Measurements from ENCODE around the gene CMTM4. TPM values are rescaled to one million over a fixed set of nuclear protein-coding genes. Genes with fewer than 3 reads are reported as not detected.

The CMTM4 gene
- total RNA-seq, 1 experiment from 2014 or later, result 110 TPM

- H3K4me1 Mint-ChIP-seq (ENCODE audit: low read depth, unreplicated experiment), result no peaks in the 10 kb centered on the region
- peaks cover 40% of the 10 kb centered on the region for H3K36me3 Mint-ChIP-seq (ENCODE audit: insufficient read depth, unreplicated experiment)
- no peak overlapping the region for H3K4me3 Mint-ChIP-seq (ENCODE audit: low read depth, unreplicated experiment)
- H3K9me3 Mint-ChIP-seq (ENCODE audit: low read depth, unreplicated experiment), result no peaks in the 10 kb centered on the region
- CTCF ChIA-PET, result interaction anchor here (0.7 kb wide), 1 partner anchor 332 kb away, joined by 5 read pairs; no protein-coding TSS in a partner anchor
- no peak for TF ChIP-seq CTCF (IDR thresholded peaks at IDR 0.05; ENCODE audit: unreplicated experiment)
- no peaks in the 10 kb centered on the region for H3K27me3 Mint-ChIP-seq (ENCODE audit: unreplicated experiment)
- intact Hi-C loops (cut with micrococcal nuclease; ENCODE audit: unreplicated experiment), result no loop called here
- no peak for DNase-seq
- BruUV-seq (replicated peaks), result no TSS peak
- H3K27ac Mint-ChIP-seq (ENCODE audit: unreplicated experiment), result no peak overlapping the region
These were observed 22.7 kb upstream of the CMTM4 start for GRCh38 chr16:66719246-66719645.

- intact Hi-C loops (cut with micrococcal nuclease; ENCODE audit: unreplicated experiment), result no loop called here
These were observed 21.2 kb upstream of the CMTM4 start for GRCh38 chr16:66717776-66718175.

GRCh38 chr16:66717112-66717675, 20.7 kb upstream of the CMTM4 start:
- Mint-ChIP-seq H3K4me1 (ENCODE audit: low read depth, unreplicated experiment) (no peaks in the 10 kb centered on the region), H3K4me3 (ENCODE audit: low read depth, unreplicated experiment) (no peak overlapping the region), H3K27ac (ENCODE audit: unreplicated experiment) (peak overlapping the region; percentile 21), H3K9me3 (ENCODE audit: low read depth, unreplicated experiment) (peaks cover 4% of the 10 kb centered on the region), H3K27me3 (ENCODE audit: unreplicated experiment) (no peaks in the 10 kb centered on the region), H3K36me3 (ENCODE audit: insufficient read depth, unreplicated experiment) (peaks cover 26% of the 10 kb centered on the region)
- BruUV-seq (replicated peaks), result no TSS peak
- CTCF ChIA-PET, result no interaction called here
- TF ChIP-seq CTCF (IDR thresholded peaks at IDR 0.05; ENCODE audit: unreplicated experiment), result no peak
- no peak for DNase-seq
- intact Hi-C loops (cut with micrococcal nuclease; ENCODE audit: unreplicated experiment), result no loop called here

More at GRCh38 chr16:66717776-66718175, 21.2 kb upstream of the CMTM4 start:
- no peaks in the 10 kb centered on the region for H3K4me1 Mint-ChIP-seq (ENCODE audit: low read depth, unreplicated experiment)
- H3K27me3 Mint-ChIP-seq (ENCODE audit: unreplicated experiment), result no peaks in the 10 kb centered on the region
- no peak for DNase-seq
- peaks cover 26% of the 10 kb centered on the region for H3K36me3 Mint-ChIP-seq (ENCODE audit: insufficient read depth, unreplicated experiment)
- CTCF ChIA-PET, result no interaction called here
- TF ChIP-seq CTCF (IDR thresholded peaks at IDR 0.05; ENCODE audit: unreplicated experiment), result no peak
- H3K4me3 Mint-ChIP-seq (ENCODE audit: low read depth, unreplicated experiment), result no peak overlapping the region
- no TSS peak for BruUV-seq (replicated peaks)
- no peak overlapping the region for H3K27ac Mint-ChIP-seq (ENCODE audit: unreplicated experiment)
- peaks cover under 1% of the 10 kb centered on the region for H3K9me3 Mint-ChIP-seq (ENCODE audit: low read depth, unreplicated experiment)

GRCh38 chr16:66714654-66715307, 18.2 kb upstream of the CMTM4 start:
- BruUV-seq (replicated peaks), result no TSS peak
- H3K27ac Mint-ChIP-seq (ENCODE audit: unreplicated experiment), result no peak overlapping the region
- peaks cover 21% of the 10 kb centered on the region for H3K36me3 Mint-ChIP-seq (ENCODE audit: insufficient read depth, unreplicated experiment)
- no peak for DNase-seq
- intact Hi-C loops (cut with micrococcal nuclease; ENCODE audit: unreplicated experiment), result no loop called here
- CTCF ChIA-PET, result interaction anchor here (0.7 kb wide), 1 partner anchor 17 kb away, joined by 3 read pairs; no protein-coding TSS in a partner anchor
- H3K4me1 Mint-ChIP-seq (ENCODE audit: low read depth, unreplicated experiment), result no peaks in the 10 kb centered on the region
- H3K27me3 Mint-ChIP-seq (ENCODE audit: unreplicated experiment), result no peaks in the 10 kb centered on the region
- TF ChIP-seq CTCF (IDR thresholded peaks at IDR 0.05; ENCODE audit: unreplicated experiment), result no peak
- peaks cover 4% of the 10 kb centered on the region for H3K9me3 Mint-ChIP-seq (ENCODE audit: low read depth, unreplicated experiment)
- no peak overlapping the region for H3K4me3 Mint-ChIP-seq (ENCODE audit: low read depth, unreplicated experiment)

Measured in Calu3 (cell line).